A549 treated with AZD9567 at 1 μM for 4 hours (cell line): ENCODE results near the gene LINGO3. TPM values are rescaled to one million over a fixed set of nuclear protein-coding genes. Genes with fewer than 3 reads are reported as not detected.

Experiments
- total RNA-seq: library from RNA; stranded (reverse); fragments of 200-300 nt; extraction: Qiagen RNA extraction; gene quantifications from 5 replicates; pipeline ENCODE4 v1.2.3, GENCODE V29; 2022; ENCODE audit not compliant: insufficient read depth

The LINGO3 gene, protein sequence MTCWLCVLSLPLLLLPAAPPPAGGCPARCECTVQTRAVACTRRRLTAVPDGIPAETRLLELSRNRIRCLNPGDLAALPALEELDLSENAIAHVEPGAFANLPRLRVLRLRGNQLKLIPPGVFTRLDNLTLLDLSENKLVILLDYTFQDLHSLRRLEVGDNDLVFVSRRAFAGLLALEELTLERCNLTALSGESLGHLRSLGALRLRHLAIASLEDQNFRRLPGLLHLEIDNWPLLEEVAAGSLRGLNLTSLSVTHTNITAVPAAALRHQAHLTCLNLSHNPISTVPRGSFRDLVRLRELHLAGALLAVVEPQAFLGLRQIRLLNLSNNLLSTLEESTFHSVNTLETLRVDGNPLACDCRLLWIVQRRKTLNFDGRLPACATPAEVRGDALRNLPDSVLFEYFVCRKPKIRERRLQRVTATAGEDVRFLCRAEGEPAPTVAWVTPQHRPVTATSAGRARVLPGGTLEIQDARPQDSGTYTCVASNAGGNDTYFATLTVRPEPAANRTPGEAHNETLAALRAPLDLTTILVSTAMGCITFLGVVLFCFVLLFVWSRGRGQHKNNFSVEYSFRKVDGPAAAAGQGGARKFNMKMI
- 0.03 to 0.07 TPM in 2 of 5 replicates, not detected in the others for total RNA-seq

DNA sequence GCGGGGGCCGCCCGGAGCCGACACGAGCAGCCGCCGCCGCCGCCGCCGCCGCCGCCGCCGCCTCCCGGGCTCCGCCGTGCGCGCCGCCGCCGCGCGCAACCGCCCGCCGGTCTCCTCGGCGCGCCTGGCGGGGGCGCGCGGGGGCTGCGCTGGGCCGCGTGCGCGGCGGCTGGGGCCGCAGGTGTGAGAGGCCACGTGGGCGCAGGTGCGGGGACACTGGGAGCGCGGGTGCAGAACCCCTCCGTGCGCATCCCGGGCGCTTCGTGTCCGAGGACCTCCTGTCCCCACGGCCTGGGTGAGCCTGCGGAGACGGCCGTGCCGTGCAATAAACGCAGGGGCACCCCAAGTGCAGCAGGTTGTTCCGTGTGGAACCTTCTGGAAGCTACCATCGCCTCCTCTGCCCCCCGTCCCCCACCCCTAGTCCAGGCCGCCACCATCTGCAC lies at the start of gene LINGO3:
LINGO3 (minus strand) TSS at position 41 of the 443 bp plus-strand sequence. CDS start 16,378 bp downstream, outside the sequence.

DNA sequence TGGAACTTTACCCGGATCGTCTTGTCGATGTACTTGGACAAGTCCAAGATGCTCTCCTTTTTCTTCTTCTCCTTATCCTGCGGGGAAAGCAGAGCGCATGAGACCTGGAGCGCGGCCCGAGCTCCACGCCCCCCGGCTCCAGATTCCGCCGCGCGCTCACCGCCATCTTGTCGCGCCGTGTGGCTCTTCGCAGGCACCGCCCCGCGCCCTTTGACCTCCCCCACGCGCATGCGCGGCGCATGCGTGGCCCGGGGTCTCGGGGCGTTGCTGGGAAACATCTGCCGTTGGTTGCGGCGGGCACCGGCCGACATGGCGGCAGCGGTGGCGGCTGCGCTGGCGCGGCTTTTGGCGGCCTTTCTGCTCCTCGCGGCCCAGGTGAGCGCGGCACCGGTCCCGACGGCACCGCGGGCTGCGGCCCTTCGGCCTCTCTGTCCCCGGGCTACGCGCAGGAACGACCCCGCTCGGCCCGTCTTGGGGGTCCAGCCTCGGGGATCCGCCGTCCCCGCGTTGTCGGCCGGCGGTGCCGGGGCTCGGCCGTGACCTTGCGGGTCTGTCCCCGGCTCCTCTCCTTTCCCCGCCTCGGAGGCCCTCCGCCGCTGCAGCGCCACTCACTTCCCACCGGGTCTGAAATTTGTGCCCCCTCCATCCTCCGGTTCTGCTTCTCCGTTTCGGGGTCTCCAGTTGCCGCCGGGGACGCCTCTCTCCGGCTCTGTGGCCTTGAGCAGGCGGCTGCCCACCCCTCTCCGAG lies 20.6 kb upstream of the LINGO3 start, which contains the start of the genes LSM7 and SPPL2B:
LSM7 (minus strand) TSS at position 186 of the 748 bp plus-strand sequence; CDS start at position 166, 20 bp downstream.
SPPL2B (plus strand) TSS at position 284 of the 748 bp plus-strand sequence; CDS start at position 310, 26 bp downstream.

DNA sequence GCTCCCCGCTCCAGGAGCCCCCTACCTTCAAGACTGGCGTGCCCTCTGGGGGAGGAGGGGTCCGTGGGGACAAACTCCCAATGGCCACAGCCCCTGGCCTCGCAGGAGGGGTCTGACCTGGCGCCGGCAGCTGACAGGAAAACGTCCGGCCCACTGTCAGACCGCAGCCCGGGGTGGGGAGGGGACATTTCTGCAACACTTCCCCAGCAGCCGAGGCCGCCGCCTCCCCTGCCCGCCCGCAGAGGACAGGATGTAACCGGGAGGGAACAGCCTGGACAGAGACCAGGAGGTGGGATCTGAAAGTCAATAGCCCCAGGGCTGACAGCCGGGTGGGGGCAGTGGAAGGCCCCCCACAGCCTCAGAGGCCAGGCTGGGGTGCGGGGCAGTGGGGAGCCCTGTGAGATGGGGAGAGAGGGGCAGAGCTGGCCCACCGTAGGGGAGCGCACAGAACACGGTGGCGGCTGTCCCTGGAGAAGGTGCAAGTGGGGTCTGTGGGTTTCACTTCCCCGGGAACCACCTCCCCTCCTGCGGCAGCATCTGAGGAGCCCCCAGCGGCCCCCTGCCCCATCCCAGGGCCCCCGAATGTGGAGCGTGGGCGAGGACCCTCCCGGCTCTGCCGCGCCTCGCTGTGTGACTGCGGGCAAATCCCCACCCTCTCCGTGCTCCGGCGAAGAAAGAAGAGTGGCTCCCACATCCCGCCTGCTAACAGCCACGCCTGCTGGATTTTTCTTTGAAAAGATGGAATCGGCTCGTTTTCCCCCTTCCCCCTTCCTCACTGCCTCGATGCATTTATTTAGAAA lies 25.7 kb downstream of the LINGO3 start, which contains the start of gene PEAK3:
PEAK3 (minus strand) TSS at position 114 of the 800 bp plus-strand sequence. CDS start 1,244 bp downstream, outside the sequence.

Other genes starting within 250 kb of the LINGO3 start
- gene MOB3A, start 211.8 kb downstream of the LINGO3 start, total RNA-seq = 10.6 to 13.3 TPM (median 12.4 TPM) in 5 replicates
- gene IZUMO4, start 211.2 kb downstream of the LINGO3 start, total RNA-seq = 0.77 to 1.0 TPM (median 0.88 TPM) in 4 of 5 replicates, not detected in the other
- gene AP3D1, start 156.6 kb downstream of the LINGO3 start, total RNA-seq = 68.1 to 84.4 TPM (median 79.2 TPM) in 5 replicates
- 8.0 to 17.3 TPM (median 16.2 TPM) in 5 replicates for gene DOT1L, start 144.2 kb downstream of the LINGO3 start, total RNA-seq
- 35.5 to 62.3 TPM (median 61.5 TPM) in 5 replicates for gene PLEKHJ1, start 71.8 kb downstream of the LINGO3 start, total RNA-seq
- gene SF3A2, start 71.3 kb downstream of the LINGO3 start, total RNA-seq = 41.6 to 72.1 TPM (median 68.5 TPM) in 5 replicates
- 8.9 to 21.9 TPM (median 19.7 TPM) in 5 replicates for gene AMH, start 58.8 kb downstream of the LINGO3 start, total RNA-seq
- 0.54 to 0.89 TPM (median 0.88 TPM) in 4 of 5 replicates, not detected in the other for gene JSRP1, start 51.7 kb downstream of the LINGO3 start, total RNA-seq
- gene PEAK3, start 26.0 kb downstream of the LINGO3 start, total RNA-seq = 0.07 TPM in 1 of 5 replicates, not detected in the others
- 114 to 155 TPM (median 147 TPM) in 5 replicates for gene LSM7, start 20.4 kb upstream of the LINGO3 start, total RNA-seq
- 23.0 to 28.8 TPM (median 26.2 TPM) in 5 replicates for gene SPPL2B, start 20.5 kb upstream of the LINGO3 start, total RNA-seq
- 0.05 to 0.06 TPM in 2 of 5 replicates, not detected in the others for gene TMPRSS9, start 52.1 kb upstream of the LINGO3 start, total RNA-seq
- gene TIMM13, start 119.4 kb upstream of the LINGO3 start, total RNA-seq = 84.2 to 132 TPM (median 116 TPM) in 5 replicates
- 72.4 to 83.0 TPM (median 75.8 TPM) in 5 replicates for gene LMNB2, start 148.8 kb upstream of the LINGO3 start, total RNA-seq
- 75.4 to 120 TPM (median 110 TPM) in 5 replicates for gene GADD45B, start 168.0 kb upstream of the LINGO3 start, total RNA-seq